ENCODE results near the gene BBS4. TPM values are rescaled to one million over a fixed set of nuclear protein-coding genes. Genes with fewer than 3 reads are reported as not detected.
A peak's percentile ranks its signal among the peaks of the same experiment; 100 is the strongest.

Gene BBS4
- total and polyA plus RNA-seq, 2 of the 4 experiments (the other 2 are of a cell fraction) = 15.8 to 21.0 TPM

DNA sequence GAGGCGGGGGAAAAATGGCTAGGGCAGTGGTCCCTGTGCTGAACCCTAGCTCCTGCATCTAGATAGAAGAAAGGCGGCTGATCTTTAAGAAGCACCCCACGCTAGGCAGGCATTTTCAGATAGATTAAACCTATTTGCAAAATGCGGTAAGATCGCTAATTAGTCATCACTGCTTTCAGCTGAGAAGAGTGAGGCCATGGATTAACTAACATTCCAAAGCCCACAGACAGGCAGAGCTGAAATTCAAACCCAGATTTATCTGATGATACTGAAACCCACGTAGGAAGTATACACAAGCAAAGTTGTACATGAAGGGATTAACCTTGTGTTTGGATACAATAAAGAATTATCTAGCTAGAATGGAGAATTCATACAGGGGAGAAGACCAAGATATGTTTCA lies 92.8 kb downstream of the BBS4 start:
- H2AK9ac ChIP-seq (replicated peaks; ENCODE audit: low read depth, low read length, poor library complexity) = no peak overlapping the region
- TF ChIP-seq BHLHE40 (IDR thresholded peaks at IDR 0.05; ENCODE audit: low read depth, low read length) (no peak), MXI1 (IDR thresholded peaks at IDR 0.05; ENCODE audit: borderline replicate concordance, low read depth, low read length) (no peak), SMC3 (IDR thresholded peaks at IDR 0.05; ENCODE audit: low read depth, low read length) (no peak), MAZ (IDR thresholded peaks at IDR 0.05; ENCODE audit: borderline replicate concordance, low read depth, low read length) (no peak), MAFK (IDR thresholded peaks at IDR 0.05; ENCODE audit: low read depth, low read length) (no peak), RAD21 (IDR thresholded peaks at IDR 0.05; ENCODE audit: low read length) (no peak), CEBPB (IDR thresholded peaks at IDR 0.05; ENCODE audit: low read depth, low read length) (no peak), POLR2A (IDR thresholded peaks at IDR 0.05; ENCODE audit: low read depth, low read length) (no peak), CHD1 (IDR thresholded peaks at IDR 0.05; ENCODE audit: low read depth, low read length) (no peak), NFE2L2 (IDR thresholded peaks at IDR 0.05; ENCODE audit: low read depth, low read length) (no peak), RCOR1 (IDR thresholded peaks at IDR 0.05; ENCODE audit: insufficient replicate concordance, low read length) (no peak), FOS (IDR thresholded peaks at IDR 0.05; ENCODE audit: low read depth, low read length) (no peak), ELK1 (IDR thresholded peaks at IDR 0.05; ENCODE audit: borderline replicate concordance, low read depth, low read length) (no peak), RFX5 (IDR thresholded peaks at IDR 0.05; ENCODE audit: low read depth, low read length) (no peak)
- TF ChIP-seq, protein P1, sequence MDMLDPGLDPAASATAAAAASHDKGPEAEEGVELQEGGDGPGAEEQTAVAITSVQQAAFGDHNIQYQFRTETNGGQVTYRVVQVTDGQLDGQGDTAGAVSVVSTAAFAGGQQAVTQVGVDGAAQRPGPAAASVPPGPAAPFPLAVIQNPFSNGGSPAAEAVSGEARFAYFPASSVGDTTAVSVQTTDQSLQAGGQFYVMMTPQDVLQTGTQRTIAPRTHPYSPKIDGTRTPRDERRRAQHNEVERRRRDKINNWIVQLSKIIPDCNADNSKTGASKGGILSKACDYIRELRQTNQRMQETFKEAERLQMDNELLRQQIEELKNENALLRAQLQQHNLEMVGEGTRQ (IDR thresholded peaks at IDR 0.05; ENCODE audit: low read depth, low read length) = no peak
- TF ChIP-seq, protein P2, sequence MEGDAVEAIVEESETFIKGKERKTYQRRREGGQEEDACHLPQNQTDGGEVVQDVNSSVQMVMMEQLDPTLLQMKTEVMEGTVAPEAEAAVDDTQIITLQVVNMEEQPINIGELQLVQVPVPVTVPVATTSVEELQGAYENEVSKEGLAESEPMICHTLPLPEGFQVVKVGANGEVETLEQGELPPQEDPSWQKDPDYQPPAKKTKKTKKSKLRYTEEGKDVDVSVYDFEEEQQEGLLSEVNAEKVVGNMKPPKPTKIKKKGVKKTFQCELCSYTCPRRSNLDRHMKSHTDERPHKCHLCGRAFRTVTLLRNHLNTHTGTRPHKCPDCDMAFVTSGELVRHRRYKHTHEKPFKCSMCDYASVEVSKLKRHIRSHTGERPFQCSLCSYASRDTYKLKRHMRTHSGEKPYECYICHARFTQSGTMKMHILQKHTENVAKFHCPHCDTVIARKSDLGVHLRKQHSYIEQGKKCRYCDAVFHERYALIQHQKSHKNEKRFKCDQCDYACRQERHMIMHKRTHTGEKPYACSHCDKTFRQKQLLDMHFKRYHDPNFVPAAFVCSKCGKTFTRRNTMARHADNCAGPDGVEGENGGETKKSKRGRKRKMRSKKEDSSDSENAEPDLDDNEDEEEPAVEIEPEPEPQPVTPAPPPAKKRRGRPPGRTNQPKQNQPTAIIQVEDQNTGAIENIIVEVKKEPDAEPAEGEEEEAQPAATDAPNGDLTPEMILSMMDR (conservative IDR thresholded peaks at IDR 0.05; ENCODE audit: low read depth, low read length) = no peak
- H2AK5ac ChIP-seq (ENCODE audit: low read depth, low read length) = no peak overlapping the region
- peaks cover 3% of the 10 kb centered on the region for H3K4me1 ChIP-seq (ENCODE audit: control insufficient read depth, insufficient read depth, low read length)
- H4K5ac ChIP-seq (ENCODE audit: low read depth, low read length) = no peak overlapping the region
- no peak overlapping the region for H3K9ac ChIP-seq (ENCODE audit: low read depth, low read length)
- CTCF ChIA-PET = interaction anchor here (0.6 kb wide), 2 partner anchors 159 to 467 kb away, joined by 3 read pairs; no protein-coding TSS in a partner anchor
- H3K9me3 ChIP-seq (ENCODE audit: control insufficient read depth, insufficient read depth, low read length) = no peaks in the 10 kb centered on the region
- WGBS, 2 experiments (ENCODE audit: extremely low coverage in 2 of 2, insufficient read length in 1 of 2) = 100% methylated on average over 1 of the region's 6 CpGs; no CpG with 5 or more reads in 1 of the 2 experiments
- DNase-seq (peak; percentile 34), ATAC-seq (ENCODE audit: low read depth) (no peak)
- POLR2A ChIA-PET (ENCODE audit: unreplicated experiment) = no interaction called here
- no peak overlapping the region for H2BK120ac ChIP-seq (ENCODE audit: low read depth, low read length)
- no peak overlapping the region for H3K18ac ChIP-seq (ENCODE audit: low read depth, low read length)
- no peak overlapping the region for H3K4me3 ChIP-seq (ENCODE audit: insufficient read depth, low read depth, low read length)
- intact Hi-C loops (cut with micrococcal nuclease) (no loop called here), in situ Hi-C loops (cut with MboI; ENCODE audit: low sequenced_read_pairs) (no loop called here), dilution Hi-C loops (cut with HindIII; ENCODE audit: low sequenced_read_pairs, unreplicated experiment) (no loop called here)
- H3K9me1 ChIP-seq (ENCODE audit: insufficient read depth, low read length) = peaks cover 7% of the 10 kb centered on the region
- no peak overlapping the region for H3K14ac ChIP-seq (replicated peaks; ENCODE audit: low read depth, low read length)
- no peak overlapping the region for H3K4me2 ChIP-seq (ENCODE audit: low read depth, low read length)
- H3K36me3 ChIP-seq (ENCODE audit: control insufficient read depth, insufficient read depth, low read length) = peaks cover 10% of the 10 kb centered on the region
- H2BK20ac ChIP-seq (ENCODE audit: low read depth, low read length) = no peak overlapping the region
- H3K79me1 ChIP-seq (ENCODE audit: low read depth in 1 of 2, low read length in 2 of 2) = peaks cover 38 to 70% of the 10 kb centered on the region in 2 experiments
- no TSS peak for BruUV-seq (replicated peaks)
- H2BK5ac ChIP-seq (ENCODE audit: low read depth, low read length, poor library complexity, severe bottlenecking) = no peak overlapping the region
- no peak overlapping the region for H2AFZ ChIP-seq (replicated peaks; ENCODE audit: low read length, poor library complexity)
- H4K8ac ChIP-seq (ENCODE audit: low read depth in 2 of 2, low read length in 2 of 2) = no peak overlapping the region
- H3K56ac ChIP-seq (ENCODE audit: extremely low read depth, insufficient read depth, low read length) = no peak overlapping the region
- no peaks in the 10 kb centered on the region for H3K27me3 ChIP-seq (ENCODE audit: control insufficient read depth, insufficient read depth, low read length)
- no peak overlapping the region for H3K27ac ChIP-seq (ENCODE audit: insufficient read depth, low read length)
- peaks cover 9% of the 10 kb centered on the region for H4K20me1 ChIP-seq (ENCODE audit: insufficient read depth, low read length)
- no peak overlapping the region for H3K4ac ChIP-seq (ENCODE audit: low read depth, low read length)
- no peak overlapping the region for H4K91ac ChIP-seq (ENCODE audit: insufficient read depth, low read depth, low read length)
- no peak overlapping the region for H3K23ac ChIP-seq (ENCODE audit: low read depth, low read length)
- H2BK15ac ChIP-seq (ENCODE audit: low read depth, low read length) = no peak overlapping the region
